ENCODE data around the gene BRINP3.

- no peak for TF ChIP-seq CTCF (IDR thresholded peaks at IDR 0.05; ENCODE audit: extremely low read depth in 1 of 2, insufficient read depth in 1 of 2, low read depth in 1 of 2, low read length in 2 of 2)
- TF ChIP-seq EZH2 (IDR thresholded peaks at IDR 0.05; ENCODE audit: borderline replicate concordance, low read depth, low read length, severe bottlenecking) = no peak
Measured at GRCh38 chr1:190376044-190376443, 101.6 kb downstream of the BRINP3 start.

All from endothelial cell of umbilical vein (primary cell).